HL-60 (cell line): ENCODE data around the gene APH1B.
"Not testable (repeated sequence)": the region's sequence is repeated elsewhere in the genome, so short reads cannot be mapped to it uniquely, and the experiment has no call there.

Source experiments
- DNase-seq, 2 experiments: peaks; one replicate each; pipeline ENCODE4 v3.0.0-alpha.2; 2010 to 2020; ENCODE audit warnings: low read depth in 1 of 2, low spot score in 1 of 2
- H3K27ac ChIP-seq: fragments of 250-450 bp; sonication (Bioruptor Pico); replicated peaks from 2 replicates; pipeline ENCODE4 v1.5.1; 2020; ENCODE audit warnings: mild to moderate bottlenecking, moderate library complexity
- H3K27me3 ChIP-seq: fragments of 250-450 bp; sonication (Bioruptor Pico); 2 replicates; pipeline ENCODE4 v1.5.1; 2021; ENCODE audit warnings: mild to moderate bottlenecking, moderate library complexity; ENCODE audit not compliant: insufficient read depth, poor library complexity, severe bottlenecking
- H3K4me3 ChIP-seq: replicated peaks from 2 replicates; pipeline ENCODE4 v1.5.1; 2011; ENCODE audit warnings: mild to moderate bottlenecking, control low read depth, low read length; ENCODE audit not compliant: insufficient read depth
- GABPA ChIP-seq: IDR thresholded peaks from 2 replicates; pipeline ENCODE4 v1.6.1; 2012; ENCODE audit warnings: low read depth
- POLR2AphosphoS5 ChIP-seq: IDR thresholded peaks from 2 replicates; pipeline ENCODE4 v1.6.1; 2012; ENCODE audit warnings: low read depth
- SPI1 ChIP-seq: IDR thresholded peaks from 2 replicates; pipeline ENCODE4 v1.6.1; 2012; ENCODE audit warnings: low read depth, mild to moderate bottlenecking, borderline replicate concordance
- TF ChIP-seq, protein P1 (sequence below): IDR thresholded peaks from one replicate; pipeline ENCODE4 v1.5.1; 2011; ENCODE audit warnings: low read length, control low read depth, inconsistent platforms; ENCODE audit not compliant: insufficient read depth
- TF ChIP-seq, protein P2 (sequence below): IDR thresholded peaks from 2 replicates; pipeline ENCODE4 v1.6.1; 2012; ENCODE audit warnings: low read depth; ENCODE audit not compliant: insufficient replicate concordance

APH1B gene

DNA sequence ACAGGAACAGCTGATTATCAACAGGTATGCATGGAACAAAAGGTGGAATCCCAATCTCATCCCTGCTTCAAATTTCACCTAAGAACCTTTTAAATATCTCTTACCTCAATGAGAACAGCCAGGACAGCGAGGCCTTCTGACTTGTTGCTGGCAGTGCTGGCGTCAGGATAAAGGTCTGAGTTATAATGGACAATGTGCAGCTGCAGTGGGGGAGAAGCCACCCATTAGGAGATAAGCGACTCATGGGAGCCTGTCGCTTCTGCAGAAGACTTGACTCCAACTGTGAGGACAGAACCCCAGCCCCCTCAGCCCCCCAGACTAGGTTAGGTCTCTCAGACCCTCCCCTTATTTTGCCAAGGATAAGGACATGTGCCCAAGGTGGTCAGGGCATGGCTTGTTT, 64.5 kb downstream of the APH1B start:
- H3K27ac ChIP-seq = no peak overlapping the region
- TF ChIP-seq, protein P1, sequence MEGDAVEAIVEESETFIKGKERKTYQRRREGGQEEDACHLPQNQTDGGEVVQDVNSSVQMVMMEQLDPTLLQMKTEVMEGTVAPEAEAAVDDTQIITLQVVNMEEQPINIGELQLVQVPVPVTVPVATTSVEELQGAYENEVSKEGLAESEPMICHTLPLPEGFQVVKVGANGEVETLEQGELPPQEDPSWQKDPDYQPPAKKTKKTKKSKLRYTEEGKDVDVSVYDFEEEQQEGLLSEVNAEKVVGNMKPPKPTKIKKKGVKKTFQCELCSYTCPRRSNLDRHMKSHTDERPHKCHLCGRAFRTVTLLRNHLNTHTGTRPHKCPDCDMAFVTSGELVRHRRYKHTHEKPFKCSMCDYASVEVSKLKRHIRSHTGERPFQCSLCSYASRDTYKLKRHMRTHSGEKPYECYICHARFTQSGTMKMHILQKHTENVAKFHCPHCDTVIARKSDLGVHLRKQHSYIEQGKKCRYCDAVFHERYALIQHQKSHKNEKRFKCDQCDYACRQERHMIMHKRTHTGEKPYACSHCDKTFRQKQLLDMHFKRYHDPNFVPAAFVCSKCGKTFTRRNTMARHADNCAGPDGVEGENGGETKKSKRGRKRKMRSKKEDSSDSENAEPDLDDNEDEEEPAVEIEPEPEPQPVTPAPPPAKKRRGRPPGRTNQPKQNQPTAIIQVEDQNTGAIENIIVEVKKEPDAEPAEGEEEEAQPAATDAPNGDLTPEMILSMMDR = no peak
- TF ChIP-seq SPI1 = no peak
- TF ChIP-seq GABPA = no peak
- no peak for TF ChIP-seq POLR2AphosphoS5
- DNase-seq = no peak
- H3K4me3 ChIP-seq = no peak overlapping the region
- H3K27me3 ChIP-seq = no peaks in the 10 kb centered on the region

DNA sequence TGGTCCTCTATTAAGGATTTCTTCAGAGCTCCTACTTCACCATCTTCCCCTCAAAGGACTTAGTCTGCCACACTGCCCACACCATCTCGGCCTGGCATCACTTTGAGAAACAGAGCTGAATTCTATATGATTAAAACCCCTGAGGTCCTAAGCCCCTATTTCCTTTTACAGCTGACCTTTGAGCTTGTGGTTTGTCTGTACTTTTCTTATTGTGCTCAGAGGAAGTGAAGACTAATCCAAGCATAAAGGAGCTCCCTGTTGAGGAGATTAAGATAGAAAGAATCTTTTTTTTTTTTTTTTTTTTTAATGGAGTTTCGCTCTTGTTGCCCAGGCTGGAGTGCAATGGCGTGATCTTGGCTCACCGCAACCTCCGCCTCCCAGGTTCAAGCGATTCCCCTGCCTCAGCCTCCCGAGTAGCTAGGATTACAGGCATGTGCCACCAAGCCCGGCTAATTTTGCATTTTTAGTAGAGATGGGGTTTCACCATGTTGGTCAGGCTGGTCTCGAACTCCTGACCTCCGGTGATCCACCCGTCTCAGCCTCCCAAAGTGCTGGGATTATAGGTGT, 65.7 kb downstream of the APH1B start:
- DNase-seq, H3K27me3 ChIP-seq, H3K27ac ChIP-seq, H3K4me3 ChIP-seq: not testable (repeated sequence)

DNA sequence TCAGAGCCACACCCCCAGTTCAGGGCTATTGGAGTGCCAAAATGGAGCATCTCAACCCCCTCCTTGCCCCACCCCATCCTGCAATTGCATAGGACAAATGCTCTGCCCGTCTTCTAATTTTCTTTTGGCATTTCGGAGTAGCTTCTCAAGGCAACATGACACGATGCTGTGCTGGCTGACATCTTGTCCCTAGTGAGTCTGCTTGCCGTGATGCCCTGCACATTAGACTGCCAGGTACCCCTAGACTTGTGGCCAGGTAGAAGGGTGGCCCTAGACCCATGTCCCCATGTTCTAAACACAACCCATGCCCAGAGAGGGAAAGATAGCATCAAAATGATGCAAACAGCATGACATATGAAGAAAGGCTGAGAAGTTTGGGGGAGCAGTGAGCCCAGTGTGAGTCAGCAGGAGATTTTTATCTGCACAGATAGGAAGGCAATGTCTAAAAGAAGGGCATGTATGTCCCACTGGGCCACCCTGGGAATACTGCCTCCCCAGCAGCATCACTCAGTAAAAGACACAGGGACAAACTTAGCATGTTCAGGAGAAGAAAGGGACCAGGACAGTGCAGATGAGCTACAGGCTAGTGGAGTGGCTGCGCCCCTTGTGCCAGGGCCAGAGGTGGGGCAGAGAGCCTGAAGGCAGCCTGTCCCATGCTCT, 67.5 kb downstream of the APH1B start:
- Histone ChIP-seq H3K4me3 (no peak overlapping the region), H3K27me3 (no peaks in the 10 kb centered on the region), H3K27ac (no peak overlapping the region)
- TF ChIP-seq SPI1 = no peak
- TF ChIP-seq GABPA = no peak
- TF ChIP-seq, protein P1 = no peak
- no peak for TF ChIP-seq POLR2AphosphoS5
- DNase-seq = no peak

DNA sequence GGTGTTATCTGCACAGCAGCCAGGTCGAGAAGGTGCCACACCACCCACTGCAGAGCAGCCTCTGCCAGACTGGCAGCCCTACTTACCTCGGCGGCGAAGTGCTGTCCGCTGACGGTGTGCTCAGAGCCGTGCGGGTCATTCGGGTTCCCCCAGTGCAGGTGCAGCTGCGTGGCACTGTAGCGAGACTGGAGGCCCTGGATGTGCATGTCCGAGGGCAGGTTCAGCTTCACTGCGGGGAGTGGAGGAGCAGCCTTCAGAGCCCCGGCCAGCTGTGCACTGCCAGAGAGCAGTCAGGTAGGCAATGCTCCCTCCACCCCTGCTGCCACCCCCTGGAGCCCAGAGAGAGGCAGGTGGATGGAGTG, 68.0 kb downstream of the APH1B start:
- DNase-seq = no peak
- Histone ChIP-seq H3K27ac (no peak overlapping the region), H3K4me3 (no peak overlapping the region), H3K27me3 (no peaks in the 10 kb centered on the region)
- TF ChIP-seq, protein P1 = no peak
- TF ChIP-seq GABPA = no peak
- no peak for TF ChIP-seq POLR2AphosphoS5
- TF ChIP-seq, protein P2, sequence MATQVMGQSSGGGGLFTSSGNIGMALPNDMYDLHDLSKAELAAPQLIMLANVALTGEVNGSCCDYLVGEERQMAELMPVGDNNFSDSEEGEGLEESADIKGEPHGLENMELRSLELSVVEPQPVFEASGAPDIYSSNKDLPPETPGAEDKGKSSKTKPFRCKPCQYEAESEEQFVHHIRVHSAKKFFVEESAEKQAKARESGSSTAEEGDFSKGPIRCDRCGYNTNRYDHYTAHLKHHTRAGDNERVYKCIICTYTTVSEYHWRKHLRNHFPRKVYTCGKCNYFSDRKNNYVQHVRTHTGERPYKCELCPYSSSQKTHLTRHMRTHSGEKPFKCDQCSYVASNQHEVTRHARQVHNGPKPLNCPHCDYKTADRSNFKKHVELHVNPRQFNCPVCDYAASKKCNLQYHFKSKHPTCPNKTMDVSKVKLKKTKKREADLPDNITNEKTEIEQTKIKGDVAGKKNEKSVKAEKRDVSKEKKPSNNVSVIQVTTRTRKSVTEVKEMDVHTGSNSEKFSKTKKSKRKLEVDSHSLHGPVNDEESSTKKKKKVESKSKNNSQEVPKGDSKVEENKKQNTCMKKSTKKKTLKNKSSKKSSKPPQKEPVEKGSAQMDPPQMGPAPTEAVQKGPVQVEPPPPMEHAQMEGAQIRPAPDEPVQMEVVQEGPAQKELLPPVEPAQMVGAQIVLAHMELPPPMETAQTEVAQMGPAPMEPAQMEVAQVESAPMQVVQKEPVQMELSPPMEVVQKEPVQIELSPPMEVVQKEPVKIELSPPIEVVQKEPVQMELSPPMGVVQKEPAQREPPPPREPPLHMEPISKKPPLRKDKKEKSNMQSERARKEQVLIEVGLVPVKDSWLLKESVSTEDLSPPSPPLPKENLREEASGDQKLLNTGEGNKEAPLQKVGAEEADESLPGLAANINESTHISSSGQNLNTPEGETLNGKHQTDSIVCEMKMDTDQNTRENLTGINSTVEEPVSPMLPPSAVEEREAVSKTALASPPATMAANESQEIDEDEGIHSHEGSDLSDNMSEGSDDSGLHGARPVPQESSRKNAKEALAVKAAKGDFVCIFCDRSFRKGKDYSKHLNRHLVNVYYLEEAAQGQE = no peak

DNA sequence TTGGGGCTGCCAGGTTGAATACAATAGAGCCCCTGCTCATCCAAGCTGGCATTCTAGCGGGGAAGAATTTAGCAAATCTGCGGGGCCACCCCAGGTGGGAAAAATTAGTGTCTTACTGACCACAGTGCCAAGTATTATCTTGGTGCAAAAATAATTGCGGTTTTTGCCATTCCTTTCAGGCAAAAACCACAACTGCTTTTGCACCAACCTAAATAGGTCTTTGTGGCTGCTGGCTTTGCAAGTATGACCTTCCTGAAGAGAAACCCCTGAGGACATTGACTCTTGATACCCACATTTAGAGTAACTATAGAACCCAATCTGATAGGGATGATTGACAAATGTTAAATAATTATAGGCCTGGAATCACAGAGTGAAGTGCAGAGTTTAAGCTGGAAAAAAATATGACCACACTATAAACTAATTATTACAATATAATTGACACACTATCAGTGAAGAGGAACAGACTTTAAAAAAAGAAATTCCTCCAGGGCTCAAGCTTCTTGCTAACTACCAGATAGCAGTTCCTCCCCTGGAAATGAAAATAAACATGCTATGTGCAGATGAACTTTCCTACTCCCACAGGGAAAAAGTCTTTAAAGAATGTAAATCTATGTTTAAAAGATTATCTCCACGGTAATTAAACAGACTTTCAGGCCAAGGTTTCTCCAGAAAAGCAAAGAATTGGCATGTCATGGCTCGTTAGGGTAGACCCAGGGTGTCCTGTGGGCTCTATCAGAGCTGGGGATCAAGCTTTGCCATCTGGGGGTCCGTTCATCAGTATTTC, 69.9 kb downstream of the APH1B start:
- TF ChIP-seq POLR2AphosphoS5 = no peak
- TF ChIP-seq SPI1 = no peak
- no peak for TF ChIP-seq GABPA
- TF ChIP-seq, protein P2 = no peak
- TF ChIP-seq, protein P1 = no peak
- no peaks in the 10 kb centered on the region for H3K27me3 ChIP-seq
- no peak for DNase-seq
- H3K27ac ChIP-seq = no peak overlapping the region
- no peak overlapping the region for H3K4me3 ChIP-seq
